GM18909 (cell line): ENCODE data around the gene ITSN1.
"Not testable (repeated sequence)": the region's sequence is repeated elsewhere in the genome, so short reads cannot be mapped to it uniquely, and the experiment has no call there.

Experiments used
- ATAC-seq: cut with Tn5 transposase; IDR thresholded peaks from one replicate; pipeline ENCODE4 v1.9.1; 2021; ENCODE audit warnings: mild to moderate bottlenecking; ENCODE audit not compliant: unreplicated experiment, poor library complexity

The ITSN1 gene

GRCh38 chr21:33712022-33712803, 69.9 kb downstream of the ITSN1 start:
- no peak for ATAC-seq

GRCh38 chr21:33721081-33721480, 78.8 kb downstream of the ITSN1 start:
- ATAC-seq = no peak

- ATAC-seq = not testable (repeated sequence)
These were observed 86.8 kb downstream of the ITSN1 start for GRCh38 chr21:33729139-33729538.

- ATAC-seq = no peak
These were observed 87.3 kb downstream of the ITSN1 start for GRCh38 chr21:33729641-33730040.

GRCh38 chr21:33731447-33731846, 89.1 kb downstream of the ITSN1 start:
- ATAC-seq = no peak

GRCh38 chr21:33732038-33732437, 89.7 kb downstream of the ITSN1 start:
- no peak for ATAC-seq

- no peak for ATAC-seq
These were observed 91.3 kb downstream of the ITSN1 start for GRCh38 chr21:33733601-33734000.

GRCh38 chr21:33734291-33734690, 92.0 kb downstream of the ITSN1 start:
- ATAC-seq = no peak

- ATAC-seq = no peak
These were observed 92.5 kb downstream of the ITSN1 start for GRCh38 chr21:33734818-33735217.

GRCh38 chr21:33736569-33736968, 94.3 kb downstream of the ITSN1 start:
- ATAC-seq = no peak

GRCh38 chr21:33739701-33740100, 97.4 kb downstream of the ITSN1 start:
- ATAC-seq = no peak

GRCh38 chr21:33747420-33747819, 105.1 kb downstream of the ITSN1 start:
- ATAC-seq = no peak

- ATAC-seq = no peak
These were observed 106.6 kb downstream of the ITSN1 start for GRCh38 chr21:33748903-33749302.

GRCh38 chr21:33750017-33750416, 107.7 kb downstream of the ITSN1 start:
- no peak for ATAC-seq

GRCh38 chr21:33751120-33751519, 108.8 kb downstream of the ITSN1 start:
- ATAC-seq = no peak

GRCh38 chr21:33751533-33751932, 109.2 kb downstream of the ITSN1 start:
- no peak for ATAC-seq

- ATAC-seq = no peak
These were observed 110.0 kb downstream of the ITSN1 start for GRCh38 chr21:33752260-33752659.

- no peak for ATAC-seq
These were observed 111.6 kb downstream of the ITSN1 start for GRCh38 chr21:33753886-33754285.

GRCh38 chr21:33754481-33754880, 112.2 kb downstream of the ITSN1 start:
- no peak for ATAC-seq

GRCh38 chr21:33755354-33755753, 113.1 kb downstream of the ITSN1 start:
- ATAC-seq = no peak

GRCh38 chr21:33760641-33761440, 118.5 kb downstream of the ITSN1 start:
- ATAC-seq = no peak
